Heart left ventricle (tissue), 16 donors: ENCODE measurements around the gene NUP214. TPM values are rescaled to one million over a fixed set of nuclear protein-coding genes. Genes with fewer than 3 reads are reported as not detected.
A peak's percentile ranks its signal among the peaks of the same experiment; 100 is the strongest.

Experiments used
- ATAC-seq, 4 donors: fragments of 200-7000 bp; cut with Tn5 transposase; one replicate each; pipeline ENCODE4 v1.9.1; 2020 to 2022; ENCODE audit warnings: moderate library complexity in 4 of 4, mild to moderate bottlenecking in 3 of 4, moderate number of reproducible peaks in 1 of 4
- DNase-seq, 5 donors: peaks; one replicate each; pipeline ENCODE4 v3.0.0-alpha.2; 2020
- H3K27ac ChIP-seq, 12 donors: fragments of 200-600 bp; sonication (generic) in 4 of 12; one replicate each; pipeline versions ENCODE4 v1.5.0 to v1.8.0; 2016 to 2022; ENCODE audit warnings: mild to moderate bottlenecking in 2 of 12
- H3K27me3 ChIP-seq, 9 donors: fragments of 200-600 bp; sonication (generic) in 2 of 9; one replicate each; pipeline versions ENCODE4 v1.5.1 to v1.8.0; 2016 to 2022; ENCODE audit warnings: mild to moderate bottlenecking in 3 of 9
- H3K36me3 ChIP-seq, 9 donors: fragments of 200-600 bp; sonication (generic) in 2 of 9; one replicate each; pipeline versions ENCODE4 v1.5.0 to v1.8.0; 2018 to 2022; ENCODE audit warnings: mild to moderate bottlenecking in 2 of 9
- H3K4me1 ChIP-seq, 12 donors: fragments of 200-600 bp; sonication (generic) in 4 of 12; one replicate each; pipeline versions ENCODE4 v1.5.0 to v1.8.0; 2016 to 2022; ENCODE audit warnings: mild to moderate bottlenecking in 3 of 12
- H3K4me3 ChIP-seq, 12 donors: fragments of 200-600 bp; sonication (generic) in 4 of 12; one replicate each; pipeline versions ENCODE4 v1.5.0 to v1.8.0; 2017 to 2022; ENCODE audit warnings: mild to moderate bottlenecking in 9 of 12, moderate library complexity in 4 of 12
- H3K9me3 ChIP-seq, 12 donors: fragments of 200-600 bp; sonication (generic) in 4 of 12; one replicate each; pipeline versions ENCODE4 v1.5.0 to v1.8.0; 2016 to 2022; ENCODE audit warnings: mild to moderate bottlenecking in 1 of 12
- CTCF ChIP-seq, 12 donors: fragments of 200-600 bp; sonication (generic) in 4 of 12; IDR thresholded peaks; one replicate each; pipeline versions ENCODE4 v1.5.0 to v1.8.0; 2018 to 2022; ENCODE audit warnings: antibody characterized with exemption in 12 of 12, mild to moderate bottlenecking in 5 of 12
- POLR2A ChIP-seq, 2 donors: fragments of 450-650 bp; IDR thresholded peaks; one replicate each; pipeline ENCODE4 v1.6.1; 2017; ENCODE audit warnings: antibody characterized with exemption in 2 of 2, mild to moderate bottlenecking in 2 of 2, moderate library complexity in 2 of 2
- WGBS, 4 donors: extraction: QIAGEN DNeasy Blood & Tissue Kit in 2 of 4; methylation state at CpG; one replicate each; pipeline versions ENCODE4 v1.1.5 to v1.1.7; 2013 to 2018; 5-methylcytosine and 5-hydroxymethylcytosine counted together
- intact Hi-C, 10 donors: fragments of 100-400 bp; cut with DNase I; formaldehyde crosslinking; loops; one replicate each; pipeline versions ENCODE4 v1.11.1 to v1.14.2; 2022
- polyA plus RNA-seq, 2 donors: library from polyadenylated mRNA; stranded (reverse); fragments of 200-250 nt; gene quantifications; one replicate each; pipeline ENCODE4 v1.2.3, GENCODE V29; 2013
- total RNA-seq, 9 donors: library from RNA; depleted of rRNA in 2 of 9; stranded (reverse); fragments of >200 nt in 2 of 9; fragmentation: NEBNext Ultra II Directional in 3 of 9; extraction: Animal tissue kit (Norgen Biotek cat#: 25700) in 3 of 9; gene quantifications; one replicate each; pipeline versions ENCODE4 v1.1.0 to v1.2.4, GENCODE V29; 2016 to 2023
- donor health status: ischemic (EF 13 %, LVEDD 7.1; RV severe dilation, severe dysfunction).
- donor health status: healthy with polysubstance abuse.
- donor health status: DM: no; HTN: yes; CAD: no.
- donor health status: DM: no; HTN: no; CAD: no.
- donor health status: ischemic (EF 25% LVEDD 6.9; RV normal size, moderate dysfunction).
- donor health status: ischemic (EF 25% LVEDD 5.7; RV mildly dilated, moderate dysfunction).
- donor health status: healthy.
- donor health status: DM: yes; HTN: yes; CAD: no.
- donor health status: ischemic (EF 35%, LVEDD 5.7; RV mildly dilated, moderate dysfunction).
- donor health status: nonischemic (EF 11% LVEDD 7.7; RV severe dilation, severe dysfunction).
- donor health status: DM: yes; HTN: yes; CAD: no.
- donor health status: PGD.
- donor health status: ischemic (EF 29% LVEDD 5.4; RV normal size, mild dysfunction).
- donor health status: nonischemic (EF 23%, LVEDD 6.1; RV moderate dilation, normal function).

The NUP214 gene
- total and polyA plus RNA-seq, 11 donors, result 13.7 to 45.1 (median 23.6) TPM

DNA sequence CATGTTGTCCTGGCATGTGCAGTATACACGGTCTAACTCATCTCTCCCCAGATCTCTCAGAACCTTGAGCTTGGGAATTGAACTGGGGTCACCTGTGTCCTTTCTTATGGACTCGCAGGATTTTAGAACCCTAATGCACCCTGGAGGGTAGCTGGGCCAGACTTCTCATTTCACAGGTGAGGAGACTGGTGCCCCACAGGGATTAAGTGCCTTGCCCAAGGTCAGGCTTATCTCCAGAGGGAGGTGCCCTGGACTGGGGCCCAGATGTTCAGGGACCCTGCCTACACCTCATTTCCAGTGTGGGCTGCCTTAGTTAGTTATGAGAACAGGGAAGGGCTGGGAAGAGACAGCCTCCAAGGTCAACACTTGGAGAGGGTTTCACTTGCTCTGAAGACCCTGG, 4.0 kb upstream of the NUP214 start:
- no peak overlapping the region for H3K4me3 ChIP-seq
- peaks cover 0 to 43% (median 18%) of the 10 kb centered on the region in 9 donors for H3K36me3 ChIP-seq
- no peak overlapping the region for H3K27ac ChIP-seq
- TF ChIP-seq POLR2A (IDR thresholded peaks at IDR 0.05) (no peak), CTCF (IDR thresholded peaks at IDR 0.05) (no peak)
- peaks cover 4 to 33% (median 14%) of the 10 kb centered on the region in 12 donors for H3K4me1 ChIP-seq
- intact Hi-C loops, result loop anchor here in 2 of 10 donors (5.0 to 10.0 kb wide), 2 partner anchors 54 to 67 kb away; no protein-coding TSS in a partner anchor
- ATAC-seq (no peak), DNase-seq (no peak)
- 83 to 91% (median 86%) methylated on average over 2 of the region's 2 CpGs for WGBS, 4 donors
- H3K9me3 ChIP-seq, result no peaks in the 10 kb centered on the region
- no peaks in the 10 kb centered on the region for H3K27me3 ChIP-seq

DNA sequence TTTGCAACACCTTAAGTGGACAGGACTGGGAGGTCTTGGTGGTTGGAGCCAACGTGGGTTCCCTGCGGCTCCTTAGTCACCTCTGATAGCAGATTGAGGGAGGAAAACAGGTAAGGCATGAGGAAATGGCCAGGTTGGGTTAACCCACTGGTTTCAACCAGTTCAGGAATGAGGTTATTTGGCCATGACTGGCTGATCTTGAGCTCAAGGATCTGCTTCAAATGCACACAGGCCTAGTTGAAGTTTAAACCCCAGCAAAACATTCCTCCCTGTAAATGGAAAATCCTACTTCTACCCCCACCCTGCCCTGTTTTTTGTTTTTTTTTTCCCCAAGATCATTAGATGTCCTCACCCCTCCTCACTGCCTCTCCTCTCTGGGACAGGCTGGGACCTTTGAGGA, 3.2 kb upstream of the NUP214 start:
- 81 to 94% (median 93%) methylated on average over 2 of the region's 2 CpGs for WGBS, 4 donors
- no peak for TF ChIP-seq POLR2A (IDR thresholded peaks at IDR 0.05)
- no peak for TF ChIP-seq CTCF (IDR thresholded peaks at IDR 0.05)
- no peak overlapping the region for H3K4me3 ChIP-seq
- peaks cover 0 to 44% (median 19%) of the 10 kb centered on the region in 9 donors for H3K36me3 ChIP-seq
- DNase-seq, result no peak
- H3K9me3 ChIP-seq, result no peaks in the 10 kb centered on the region
- H3K4me1 ChIP-seq, result peaks cover 8 to 35% (median 20%) of the 10 kb centered on the region in 12 donors
- intact Hi-C loops, result loop anchor here in 2 of 10 donors (5.0 to 10.0 kb wide), 2 partner anchors 55 to 67 kb away; no protein-coding TSS in a partner anchor
- no peak for ATAC-seq
- no peak overlapping the region for H3K27ac ChIP-seq
- no peaks in the 10 kb centered on the region for H3K27me3 ChIP-seq

DNA sequence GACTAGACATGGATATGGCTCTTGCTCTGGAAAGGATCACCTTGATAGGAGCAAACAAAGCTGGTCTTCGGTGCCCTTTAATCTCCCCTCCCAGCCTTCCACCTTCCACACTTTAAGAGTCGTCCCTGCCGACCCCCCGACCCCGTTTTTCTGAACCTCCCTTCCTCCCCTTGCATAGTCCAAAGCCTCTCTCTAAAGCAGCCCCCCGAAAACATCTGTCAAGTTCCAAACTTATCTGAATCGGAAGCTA, 423 bp upstream of the NUP214 start:
- H3K4me3 ChIP-seq, result peak overlapping the region; percentile 12 to 99 (median 87)
- ATAC-seq, result peak in 2 of 4 donors; percentile 6 to 7
- intact Hi-C loops, result loop anchor here in 6 of 10 donors (2.0 to 10.0 kb wide), 4 partner anchors 66 to 70 kb away; no protein-coding TSS in a partner anchor
- WGBS, 4 donors, result 1 to 2% (median 1%) methylated on average over 7 of the region's 7 CpGs
- no peak for TF ChIP-seq CTCF (IDR thresholded peaks at IDR 0.05)
- no peaks in the 10 kb centered on the region for H3K9me3 ChIP-seq
- no peak for DNase-seq
- H3K27me3 ChIP-seq, result no peaks in the 10 kb centered on the region
- peaks cover 0 to 52% (median 39%) of the 10 kb centered on the region in 9 donors for H3K36me3 ChIP-seq
- H3K4me1 ChIP-seq, result peaks cover 0 to 22% (median 15%) of the 10 kb centered on the region in 12 donors
- peak overlapping the region; percentile 49 to 91 (median 80) for H3K27ac ChIP-seq

- H3K36me3 ChIP-seq, result peaks cover 0 to 58% (median 42%) of the 10 kb centered on the region in 9 donors
- H3K27ac ChIP-seq, result peak overlapping the region in 11 of 12 donors; percentile 59 to 91 (median 81)
- H3K9me3 ChIP-seq, result no peaks in the 10 kb centered on the region
- ATAC-seq (no peak), DNase-seq (no peak)
- intact Hi-C loops, result loop anchor here in 4 of 10 donors (5.0 to 10.0 kb wide), 2 partner anchors 69 to 71 kb away; no protein-coding TSS in a partner anchor
- WGBS, 4 donors, result 0 to 1% (median 0%) methylated on average over 10 to 11 of the region's 11 CpGs
- peaks cover 0 to 22% (median 15%) of the 10 kb centered on the region in 12 donors for H3K4me1 ChIP-seq
- H3K4me3 ChIP-seq, result peak overlapping the region; percentile 55 to 99 (median 87)
- TF ChIP-seq POLR2A (IDR thresholded peaks at IDR 0.05) (no peak), CTCF (IDR thresholded peaks at IDR 0.05) (no peak)
- H3K27me3 ChIP-seq, result no peaks in the 10 kb centered on the region
Observed at GRCh38 chr9:131126059-131126426, 657 bp downstream of the NUP214 start.
